PC-9 (cell line): ENCODE results near the gene C11orf52. TPM values are rescaled to one million over a fixed set of nuclear protein-coding genes. Genes with fewer than 3 reads are reported as not detected.
A peak's percentile ranks its signal among the peaks of the same experiment; 100 is the strongest.

Source experiments
- BruUV-seq: library from RNA; stranded (reverse); fragments of 400-500 nt; replicated peaks from 2 replicates; lab custom pipeline; 2021; lab: Mats Ljungman, UMichigan
- CTCF ChIA-PET: fragments of 300-600 bp; sonication (Branson Sonifier 250); formaldehyde crosslinking; loops from one replicate; lab custom pipeline; 2022; ENCODE audit warnings: antibody characterized with exemption; lab: Charles Lee
- POLR2A ChIA-PET: fragments of 300-600 bp; sonication (Branson Sonifier 250); formaldehyde crosslinking; loops from one replicate; lab custom pipeline; 2022; ENCODE audit warnings: antibody characterized with exemption; ENCODE audit not compliant: unreplicated experiment; lab: Charles Lee
- DNase-seq, 2 experiments: peaks; one replicate each; pipeline versions ENCODE4 v3.0.0 to v3.0.0-alpha.2; 2015 to 2022; ENCODE audit warnings: mixed read lengths in 1 of 2
- H2AFZ ChIP-seq: fragments of 200-600 bp; sonication (generic); 2 replicates; pipeline ENCODE4 v1.8.1; 2017; ENCODE audit warnings: antibody characterized with exemption
- H3F3A ChIP-seq: fragments of 200-600 bp; sonication (generic); 2 replicates; pipeline ENCODE4 v1.8.1; 2017; ENCODE audit warnings: antibody characterized with exemption, mild to moderate bottlenecking, low read depth; ENCODE audit not compliant: insufficient read depth
- H3K27ac ChIP-seq: fragments of 200-600 bp; sonication (generic); 2 replicates; pipeline ENCODE4 v1.6.1; 2016; ENCODE audit warnings: mixed run types
- H3K27me3 ChIP-seq: fragments of 200-600 bp; sonication (generic); 2 replicates; pipeline ENCODE4 v1.6.1; 2016; ENCODE audit warnings: low read depth, mixed run types; ENCODE audit not compliant: insufficient read depth
- H3K36me3 ChIP-seq: fragments of 200-600 bp; sonication (generic); 2 replicates; pipeline ENCODE4 v1.6.1; 2016; ENCODE audit warnings: low read depth, mixed run types
- H3K4me1 ChIP-seq: fragments of 200-600 bp; sonication (generic); replicated peaks from 2 replicates; pipeline ENCODE4 v1.6.1; 2016; ENCODE audit warnings: mixed run types; ENCODE audit not compliant: insufficient read depth
- H3K4me2 ChIP-seq: fragments of 200-600 bp; sonication (generic); 2 replicates; pipeline ENCODE4 v1.6.1; 2017; ENCODE audit warnings: mixed run types
- H3K4me3 ChIP-seq: fragments of 200-600 bp; sonication (generic); 2 replicates; pipeline ENCODE4 v1.6.1; 2016; ENCODE audit warnings: mixed run types
- H3K79me2 ChIP-seq: fragments of 200-600 bp; sonication (generic); 2 replicates; pipeline ENCODE4 v1.6.1; 2017; ENCODE audit warnings: low read depth, mixed run types
- H3K9me2 ChIP-seq: fragments of 200-600 bp; sonication (generic); 2 replicates; pipeline ENCODE4 v1.8.1; 2017; ENCODE audit warnings: mild to moderate bottlenecking; ENCODE audit not compliant: insufficient read depth
- H3K9me3 ChIP-seq: fragments of 200-600 bp; sonication (generic); 2 replicates; pipeline ENCODE4 v1.8.1; 2016; ENCODE audit warnings: low read depth; ENCODE audit not compliant: insufficient read depth
- H4K20me1 ChIP-seq: fragments of 200-600 bp; sonication (generic); 2 replicates; pipeline ENCODE4 v1.8.1; 2017; ENCODE audit not compliant: insufficient read depth
- EZH2 ChIP-seq: fragments of 200-600 bp; sonication (generic); IDR thresholded peaks from 2 replicates; pipeline ENCODE4 v1.8.0; 2017; ENCODE audit warnings: antibody characterized with exemption, low read depth
- intact Hi-C: fragments of 100-400 bp; cut with micrococcal nuclease; formaldehyde crosslinking; loops from one replicate; pipeline ENCODE4 v1.10.0; 2022; ENCODE audit not compliant: unreplicated experiment
- total RNA-seq: library from RNA; stranded (reverse); gene quantifications from 2 replicates; pipeline ENCODE4 v1.2.3, GENCODE V29; 2021
- TF ChIP-seq, protein P1 (sequence below): fragments of 200-600 bp; sonication (generic); conservative IDR thresholded peaks from 2 replicates; pipeline ENCODE4 v1.6.1; 2017; ENCODE audit warnings: mixed run types, antibody characterized with exemption, mild to moderate bottlenecking, moderate library complexity

The C11orf52 gene
- total RNA-seq, 1 experiment from 2014 or later: 6.4 TPM

DNA sequence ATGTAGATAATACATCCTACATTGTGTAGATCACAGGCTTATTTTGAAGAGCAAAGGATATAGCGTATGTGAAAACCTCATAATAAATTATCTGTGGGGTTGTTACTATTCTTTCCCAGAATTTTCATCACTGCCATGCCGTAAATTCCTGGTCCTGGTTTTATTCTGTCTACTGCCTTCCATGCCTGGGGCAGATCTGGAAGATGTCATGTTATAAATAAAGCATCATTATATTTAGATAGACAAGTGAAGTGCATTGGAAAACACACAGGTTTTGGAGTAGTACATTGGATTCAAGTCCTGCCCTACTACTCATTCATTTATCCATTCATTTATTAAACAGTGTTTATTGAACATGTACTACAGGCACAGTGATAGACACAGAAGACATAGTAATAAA, 2.2 kb downstream of the C11orf52 start:
- DNase-seq: no peak
- BruUV-seq: no TSS peak
- POLR2A ChIA-PET: no interaction called here
- intact Hi-C loops: no loop called here
- H3K27me3 ChIP-seq: no peaks in the 10 kb centered on the region
- no peak overlapping the region for H3K27ac ChIP-seq
- CTCF ChIA-PET: no interaction called here
- peaks cover 38% of the 10 kb centered on the region for H3F3A ChIP-seq
- no peaks in the 10 kb centered on the region for H3K36me3 ChIP-seq
- no peaks in the 10 kb centered on the region for H4K20me1 ChIP-seq
- H3K79me2 ChIP-seq: no peaks in the 10 kb centered on the region
- TF ChIP-seq, protein P1, sequence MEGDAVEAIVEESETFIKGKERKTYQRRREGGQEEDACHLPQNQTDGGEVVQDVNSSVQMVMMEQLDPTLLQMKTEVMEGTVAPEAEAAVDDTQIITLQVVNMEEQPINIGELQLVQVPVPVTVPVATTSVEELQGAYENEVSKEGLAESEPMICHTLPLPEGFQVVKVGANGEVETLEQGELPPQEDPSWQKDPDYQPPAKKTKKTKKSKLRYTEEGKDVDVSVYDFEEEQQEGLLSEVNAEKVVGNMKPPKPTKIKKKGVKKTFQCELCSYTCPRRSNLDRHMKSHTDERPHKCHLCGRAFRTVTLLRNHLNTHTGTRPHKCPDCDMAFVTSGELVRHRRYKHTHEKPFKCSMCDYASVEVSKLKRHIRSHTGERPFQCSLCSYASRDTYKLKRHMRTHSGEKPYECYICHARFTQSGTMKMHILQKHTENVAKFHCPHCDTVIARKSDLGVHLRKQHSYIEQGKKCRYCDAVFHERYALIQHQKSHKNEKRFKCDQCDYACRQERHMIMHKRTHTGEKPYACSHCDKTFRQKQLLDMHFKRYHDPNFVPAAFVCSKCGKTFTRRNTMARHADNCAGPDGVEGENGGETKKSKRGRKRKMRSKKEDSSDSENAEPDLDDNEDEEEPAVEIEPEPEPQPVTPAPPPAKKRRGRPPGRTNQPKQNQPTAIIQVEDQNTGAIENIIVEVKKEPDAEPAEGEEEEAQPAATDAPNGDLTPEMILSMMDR: no peak
- no peak for TF ChIP-seq EZH2
- no peaks in the 10 kb centered on the region for H3K9me3 ChIP-seq
- no peak overlapping the region for H3K4me3 ChIP-seq
- no peak overlapping the region for H3K4me2 ChIP-seq
- peaks cover 39% of the 10 kb centered on the region for H3K4me1 ChIP-seq
- no peak overlapping the region for H2AFZ ChIP-seq
- peaks cover 3% of the 10 kb centered on the region; the same call in 1 of the 2 replicates for H3K9me2 ChIP-seq

DNA sequence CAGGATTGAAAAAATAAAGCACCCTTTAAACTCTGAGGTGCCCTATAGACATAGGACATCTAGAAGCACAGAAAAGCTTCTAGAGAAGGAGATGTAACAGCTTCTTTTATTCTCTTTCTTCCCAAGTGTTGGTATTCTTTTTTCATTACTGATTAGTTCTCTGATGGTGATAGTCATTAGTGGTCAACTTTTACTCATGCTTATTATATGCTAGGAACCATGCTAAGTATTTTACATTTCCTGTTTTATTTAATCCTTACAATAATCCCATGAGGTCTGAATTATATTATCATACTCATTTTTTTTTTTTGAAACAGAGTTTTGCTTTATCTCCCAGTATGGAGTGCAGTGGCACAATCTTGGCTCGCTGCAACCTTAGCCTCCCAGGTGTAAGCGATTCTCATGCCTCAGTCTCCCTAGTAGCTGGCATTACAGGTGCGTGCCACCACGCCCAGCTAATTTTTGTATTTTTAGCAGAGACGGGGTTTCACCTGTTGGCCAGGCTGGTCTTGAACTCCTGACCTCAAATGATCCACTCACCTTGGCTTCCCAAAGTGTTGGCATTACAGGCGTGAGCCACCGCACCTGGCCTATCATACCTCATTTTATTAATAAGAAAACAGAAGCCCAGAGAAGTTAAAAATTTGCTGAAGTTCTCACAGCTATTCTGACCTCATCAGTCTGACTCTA, 3.0 kb downstream of the C11orf52 start:
- POLR2A ChIA-PET: no interaction called here
- no peak overlapping the region for H3K4me3 ChIP-seq
- H3K27me3 ChIP-seq: no peaks in the 10 kb centered on the region
- no peaks in the 10 kb centered on the region for H3K9me3 ChIP-seq
- H3K36me3 ChIP-seq: no peaks in the 10 kb centered on the region
- peaks cover 38% of the 10 kb centered on the region for H3F3A ChIP-seq
- no peak overlapping the region for H3K4me2 ChIP-seq
- no peaks in the 10 kb centered on the region for H3K79me2 ChIP-seq
- CTCF ChIA-PET: no interaction called here
- no peak for TF ChIP-seq EZH2
- H4K20me1 ChIP-seq: no peaks in the 10 kb centered on the region
- no TSS peak for BruUV-seq
- H3K9me2 ChIP-seq: peaks cover 3% of the 10 kb centered on the region; the same call in 1 of the 2 replicates
- no peak overlapping the region for H2AFZ ChIP-seq
- intact Hi-C loops: no loop called here
- no peak for DNase-seq
- peaks cover 46% of the 10 kb centered on the region for H3K4me1 ChIP-seq
- no peak overlapping the region for H3K27ac ChIP-seq

DNA sequence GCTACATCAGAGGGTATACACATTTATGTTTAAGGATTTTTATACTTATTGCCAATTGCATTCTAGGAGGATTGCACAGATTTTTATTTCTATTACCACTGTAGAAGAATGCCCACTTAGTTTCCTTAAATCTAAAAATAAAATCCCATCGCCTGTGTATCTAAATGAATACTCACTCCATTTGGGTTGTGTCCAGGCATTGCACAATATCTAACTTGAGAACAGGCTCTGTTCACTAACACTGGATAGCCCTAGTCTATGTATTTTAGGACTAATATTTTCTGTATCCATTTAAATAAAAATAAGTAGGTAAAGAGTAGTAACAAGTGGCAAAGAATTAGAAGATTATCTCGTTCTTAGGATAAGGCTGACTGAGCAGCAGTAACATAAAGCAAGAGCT, 4.1 kb downstream of the C11orf52 start:
- peaks cover 49% of the 10 kb centered on the region for H3K4me1 ChIP-seq
- peak overlapping the region; percentile 30 for H3K27ac ChIP-seq
- POLR2A ChIA-PET: no interaction called here
- no peaks in the 10 kb centered on the region for H3K27me3 ChIP-seq
- CTCF ChIA-PET: no interaction called here
- intact Hi-C loops: no loop called here
- TF ChIP-seq EZH2: no peak
- TF ChIP-seq, protein P1: no peak
- no peaks in the 10 kb centered on the region for H3K9me3 ChIP-seq
- H3K9me2 ChIP-seq: no peaks in the 10 kb centered on the region
- H3F3A ChIP-seq: peaks cover 42% of the 10 kb centered on the region
- peak overlapping the region; percentile 24 for H3K4me2 ChIP-seq
- H3K4me3 ChIP-seq: no peak overlapping the region
- peak in 1 of 2 experiments; percentile 60 for DNase-seq
- BruUV-seq: no TSS peak
- H2AFZ ChIP-seq: peak overlapping the region; percentile 36; the same call in 1 of the 2 replicates
- H3K36me3 ChIP-seq: no peaks in the 10 kb centered on the region
- H3K79me2 ChIP-seq: no peaks in the 10 kb centered on the region
- no peaks in the 10 kb centered on the region for H4K20me1 ChIP-seq
